Activated naive CD4-positive, alpha-beta T cell treated with anti-CD3 and anti-CD28 coated beads, Interleukin-2, amount 50 U/mL, for 72 hours (primary cell): ENCODE results near the gene GRSF1. TPM values are rescaled to one million over a fixed set of nuclear protein-coding genes. Genes with fewer than 3 reads are reported as not detected.
"Not testable (repeated sequence)": the region's sequence is repeated elsewhere in the genome, so short reads cannot be mapped to it uniquely, and the experiment has no call there.

Experiments
- ATAC-seq, 2 donors: fragments of 150-1000 bp; cut with Tn5 transposase; 2 replicates each; pipeline ENCODE4 v1.10.0; 2021; ENCODE audit warnings: mild to moderate bottlenecking in 2 of 2, moderate library complexity in 2 of 2
- DNase-seq, 2 donors: peaks; one replicate each; pipeline ENCODE4 v3.0.0; 2021 to 2022; ENCODE audit warnings: low spot score in 2 of 2
- H3K27ac Mint-ChIP-seq, 2 donors: one replicate each; pipeline ENCODE4 v1.8.0; 2022; ENCODE audit warnings: mild to moderate bottlenecking in 2 of 2, mixed read lengths in 2 of 2
- H3K36me3 Mint-ChIP-seq, 2 donors: one replicate each; pipeline ENCODE4 v1.8.0; 2022; ENCODE audit warnings: mixed read lengths in 2 of 2
- H3K9me3 Mint-ChIP-seq, 2 donors: one replicate each; pipeline ENCODE4 v1.8.0; 2022; ENCODE audit warnings: mixed read lengths in 2 of 2
- total RNA-seq, 2 donors: library from RNA; stranded (reverse); gene quantifications; one replicate each; pipeline ENCODE4 v1.2.3, GENCODE V29; 2022

GRSF1 gene
- total RNA-seq, 2 donors from 2014 or later: 85.9 to 91.0 TPM

DNA sequence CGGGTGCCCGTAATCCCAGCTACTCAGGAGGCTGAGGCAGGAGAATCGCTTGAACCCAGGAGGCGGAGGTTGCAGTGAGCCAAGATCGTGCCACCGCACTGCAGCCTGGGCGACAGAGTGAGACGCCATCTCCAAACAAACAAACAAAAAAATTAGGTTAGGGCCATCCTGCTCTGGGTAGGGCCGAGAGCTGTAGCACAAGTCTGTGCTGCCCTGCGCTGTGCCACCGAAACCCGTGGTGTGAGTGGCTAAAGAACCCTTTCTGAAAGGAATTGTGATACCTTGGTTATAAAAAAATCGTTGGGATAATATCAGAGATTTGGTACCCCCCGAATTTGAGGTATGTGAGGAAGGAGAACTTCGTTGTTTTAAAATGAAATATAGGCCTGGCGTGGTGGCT lies 941 bp upstream of the GRSF1 start:
- peaks cover 12 to 22% of the 10 kb centered on the region in 2 donors for H3K36me3 Mint-ChIP-seq
- not testable (repeated sequence) for H3K9me3 Mint-ChIP-seq, ATAC-seq, DNase-seq
- H3K27ac Mint-ChIP-seq: peak overlapping the region in 1 of 2 donors; percentile 94

DNA sequence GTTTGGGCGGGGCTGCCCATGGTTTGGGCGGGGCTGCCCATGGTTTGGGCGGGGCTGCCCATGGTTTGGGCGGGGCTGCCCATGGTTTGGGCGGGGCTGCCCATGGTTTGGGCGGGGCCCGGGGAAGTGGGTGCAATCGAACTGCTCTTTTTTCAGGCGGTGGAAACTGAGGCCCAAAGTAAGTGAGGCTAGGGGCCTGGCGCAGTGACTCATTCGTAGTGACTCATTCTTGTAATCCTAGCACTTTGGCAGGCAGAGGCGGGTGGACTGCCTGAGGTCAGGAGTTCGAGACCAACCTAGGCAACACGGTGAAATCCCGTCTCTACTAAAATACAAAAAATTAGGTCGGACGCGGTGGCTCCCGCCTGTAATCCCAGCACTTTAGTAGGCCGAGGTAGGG lies 447 bp upstream of the GRSF1 start:
- DNase-seq (peak; percentile 71 to 90), ATAC-seq (peak; percentile 39 to 53)
- not testable (repeated sequence) for H3K9me3 Mint-ChIP-seq
- Mint-ChIP-seq H3K27ac (peak overlapping the region in 1 of 2 donors; percentile 94), H3K36me3 (peaks cover 12 to 22% of the 10 kb centered on the region in 2 donors)

DNA sequence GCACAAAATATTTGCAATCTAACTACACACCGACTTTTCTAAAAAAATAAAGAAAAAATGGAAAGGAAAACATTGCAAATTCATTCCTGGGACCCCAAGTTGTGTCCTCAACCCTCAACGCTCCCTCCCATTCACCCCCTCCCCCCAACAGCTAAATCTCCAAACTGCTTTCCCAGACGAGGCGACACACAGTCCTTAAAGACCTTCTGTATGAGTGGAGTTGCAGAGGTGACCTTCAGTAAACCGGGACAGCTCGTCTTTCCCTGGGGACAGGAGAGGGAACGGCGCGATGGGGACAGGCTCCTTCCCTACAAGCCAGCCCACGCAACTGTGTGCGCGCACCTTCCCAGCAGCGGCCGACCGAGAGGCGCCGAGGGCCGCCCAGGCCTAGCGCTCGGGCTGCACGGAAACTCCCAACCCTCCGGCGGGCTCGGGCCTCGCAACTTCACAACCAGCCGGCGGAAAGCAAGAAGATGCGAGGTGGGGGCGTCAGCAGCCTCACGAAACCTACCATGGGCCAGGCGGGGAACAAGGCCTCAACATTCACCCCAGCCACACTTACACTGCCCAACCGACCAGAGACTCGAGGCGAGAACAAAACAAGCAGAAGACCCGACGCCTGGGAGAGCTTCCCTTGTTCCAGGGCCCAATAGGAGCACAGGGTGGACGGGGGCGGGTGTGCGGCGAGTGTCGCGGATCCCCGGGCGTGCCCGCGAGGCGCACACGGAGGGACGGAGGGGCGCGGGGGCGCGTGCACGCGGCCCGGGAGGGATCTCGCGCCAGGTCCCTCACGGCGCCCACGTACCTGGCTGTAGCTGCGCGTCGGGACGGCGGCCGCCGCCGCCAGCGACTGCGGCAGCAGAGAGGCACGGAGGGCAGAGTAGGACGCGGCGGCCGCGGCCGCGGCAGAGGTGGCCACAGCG lies 763 bp downstream of the GRSF1 start:
- Mint-ChIP-seq H3K27ac (peak overlapping the region; percentile 94 to 96), H3K36me3 (peaks cover 12 to 22% of the 10 kb centered on the region in 2 donors), H3K9me3 (no peaks in the 10 kb centered on the region)
- DNase-seq: peak; percentile 60 to 72
- ATAC-seq: peak; percentile 42 to 69

DNA sequence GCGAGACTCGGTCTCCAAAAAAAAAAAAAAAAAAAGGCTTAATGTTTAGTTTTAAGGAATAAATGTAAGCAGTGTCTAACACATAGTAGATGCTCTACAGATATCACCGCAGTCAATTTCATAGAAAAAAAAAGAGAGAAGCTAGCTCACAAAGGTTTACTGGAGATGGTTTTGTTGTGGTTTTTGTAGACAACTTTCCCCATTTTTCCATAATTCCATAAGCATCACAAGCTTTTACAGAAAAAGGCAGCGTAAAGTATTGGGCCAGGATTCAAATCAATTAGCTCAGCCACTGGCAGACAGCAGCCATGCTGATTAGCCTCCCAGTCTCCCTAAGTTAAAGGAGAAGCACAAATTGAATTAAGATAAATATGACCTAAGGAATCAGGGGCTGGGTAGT lies 1.5 kb downstream of the GRSF1 start:
- H3K27ac Mint-ChIP-seq: peak overlapping the region; percentile 94 to 96
- peaks cover 16 to 28% of the 10 kb centered on the region in 2 donors for H3K36me3 Mint-ChIP-seq
- H3K9me3 Mint-ChIP-seq: no peaks in the 10 kb centered on the region
- no peak for ATAC-seq
- DNase-seq: no peak

DNA sequence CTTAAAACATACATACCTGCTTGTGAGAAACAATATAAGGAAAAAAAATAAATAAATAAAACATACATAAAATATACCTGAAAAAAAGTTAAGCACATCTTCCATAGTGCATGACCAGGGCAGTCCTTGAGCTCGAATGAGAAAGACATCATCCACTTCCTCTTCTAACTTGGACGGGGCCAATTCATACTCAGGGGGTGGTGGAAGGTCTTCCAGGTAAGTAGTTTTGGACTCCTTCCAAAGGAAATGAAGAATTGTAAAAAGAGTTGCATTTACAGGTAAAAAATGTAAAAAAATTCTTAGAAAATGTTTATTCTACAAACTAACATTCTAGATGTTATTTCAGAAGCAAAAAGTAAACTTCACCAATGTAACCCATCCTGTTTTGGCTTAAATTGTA lies 3.6 kb downstream of the GRSF1 start:
- Mint-ChIP-seq H3K9me3 (no peaks in the 10 kb centered on the region), H3K36me3 (peaks cover 24 to 37% of the 10 kb centered on the region in 2 donors), H3K27ac (peak overlapping the region in 1 of 2 donors; percentile 76)
- DNase-seq: no peak
- ATAC-seq: no peak

DNA sequence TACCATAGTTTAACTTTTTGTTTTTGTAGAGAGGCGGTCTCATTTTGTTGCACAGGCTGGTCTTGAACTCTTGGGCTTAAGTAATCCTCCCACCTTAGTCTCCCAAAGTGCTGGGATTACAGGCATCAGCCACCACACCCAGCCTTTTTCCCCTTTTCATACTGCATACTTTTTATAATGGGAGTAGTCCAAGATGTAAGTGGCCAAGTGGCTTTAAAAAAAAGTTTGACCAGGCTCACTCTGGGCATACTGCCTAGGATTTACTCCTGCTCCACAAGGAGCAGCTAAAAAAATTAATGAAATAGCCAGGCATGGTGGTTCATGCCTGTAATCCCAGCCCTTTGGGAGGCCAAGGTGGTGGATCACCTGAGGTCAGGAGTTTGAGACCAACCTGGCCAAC lies 6.0 kb downstream of the GRSF1 start:
- Mint-ChIP-seq H3K27ac (no peak overlapping the region), H3K36me3 (peaks cover 27 to 40% of the 10 kb centered on the region in 2 donors), H3K9me3 (no peaks in the 10 kb centered on the region)
- ATAC-seq (no peak), DNase-seq (no peak)

DNA sequence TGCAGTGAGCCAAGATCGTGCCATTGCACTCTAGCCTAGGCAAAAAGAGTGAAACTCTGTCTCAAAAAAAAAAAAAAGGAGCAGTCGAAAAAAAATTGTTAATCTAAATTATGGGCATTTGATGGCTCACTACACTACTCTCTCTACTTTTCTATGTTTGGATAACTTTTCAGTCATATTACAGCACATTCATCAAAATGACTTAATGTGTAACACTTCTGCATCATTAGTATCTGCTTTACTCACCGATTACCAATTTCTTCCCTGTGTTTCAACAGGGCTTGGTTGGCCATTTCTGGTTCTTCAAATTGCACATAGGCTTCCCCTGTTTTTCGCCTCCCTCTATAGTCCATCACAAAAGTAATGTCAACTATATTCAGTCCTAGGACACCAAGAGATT lies 8.4 kb downstream of the GRSF1 start:
- Mint-ChIP-seq H3K27ac (no peak overlapping the region), H3K9me3 (no peaks in the 10 kb centered on the region), H3K36me3 (peaks cover 22 to 32% of the 10 kb centered on the region in 2 donors)
- no peak for DNase-seq
- peak in 1 of 2 donors; percentile 37 for ATAC-seq

DNA sequence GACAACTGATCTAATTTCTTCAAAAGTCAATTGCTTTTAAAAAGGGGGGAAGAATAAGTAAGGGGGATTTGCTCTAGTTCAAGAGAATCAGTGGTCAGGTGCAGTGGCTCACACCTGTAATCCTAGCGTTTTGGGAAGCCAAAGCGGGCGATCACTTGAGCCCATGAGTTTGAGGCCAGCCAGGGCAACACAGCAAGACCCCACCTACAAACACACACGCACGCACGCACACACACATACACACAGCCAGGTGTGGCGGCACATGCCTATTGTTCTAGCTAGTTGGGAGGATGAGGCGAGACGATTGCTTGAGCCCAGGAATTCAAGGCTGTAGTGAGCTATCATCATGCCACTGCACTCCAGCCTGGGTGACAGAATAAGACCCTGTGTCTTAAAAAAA lies 9.6 kb downstream of the GRSF1 start:
- H3K9me3 Mint-ChIP-seq: no peaks in the 10 kb centered on the region
- no peak for ATAC-seq
- no peak overlapping the region for H3K27ac Mint-ChIP-seq
- peaks cover 28 to 42% of the 10 kb centered on the region in 2 donors for H3K36me3 Mint-ChIP-seq
- no peak for DNase-seq

DNA sequence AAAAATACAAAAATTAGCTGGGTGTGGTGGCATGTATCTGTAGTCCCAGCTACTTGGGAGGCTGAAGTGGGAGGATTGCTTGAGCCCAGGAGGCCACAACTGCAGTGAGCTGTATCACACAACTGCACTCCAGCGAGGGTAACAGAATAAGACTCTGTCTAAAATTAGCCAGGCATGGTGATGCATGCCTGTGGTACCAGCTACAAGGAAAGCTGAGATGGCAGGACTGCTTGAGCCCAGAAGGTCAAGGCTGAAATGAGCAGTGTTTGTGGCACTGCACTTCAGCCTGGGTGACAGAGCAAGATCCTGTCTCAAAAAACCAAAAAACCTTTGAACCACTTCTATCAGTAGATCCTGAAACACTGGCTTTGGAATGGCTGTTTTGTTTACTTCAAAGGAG lies 10.2 kb downstream of the GRSF1 start:
- Mint-ChIP-seq H3K9me3 (no peaks in the 10 kb centered on the region), H3K27ac (no peak overlapping the region), H3K36me3 (peaks cover 33 to 48% of the 10 kb centered on the region in 2 donors)
- no peak for DNase-seq
- ATAC-seq: peak in 1 of 2 donors; percentile 50

DNA sequence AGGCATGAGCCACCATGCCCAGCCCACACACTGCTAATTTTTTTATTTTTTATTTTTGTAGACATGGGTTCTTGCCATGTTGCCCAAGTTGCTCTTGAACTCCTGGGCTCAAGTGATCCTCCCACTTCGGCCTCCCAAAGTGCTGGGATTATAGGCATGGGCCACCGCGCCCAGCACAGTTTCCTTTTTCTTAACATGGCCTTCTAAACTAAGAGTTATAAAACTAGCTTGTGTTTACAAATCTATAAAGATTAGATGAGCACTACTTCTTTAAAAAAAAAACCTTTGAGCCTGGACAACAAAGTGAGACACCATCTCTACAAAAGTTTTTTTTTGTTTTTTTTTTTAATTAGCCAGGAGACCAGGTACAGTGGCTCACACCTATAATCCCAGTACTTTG lies 10.7 kb downstream of the GRSF1 start:
- Mint-ChIP-seq H3K36me3 (peaks cover 34 to 48% of the 10 kb centered on the region in 2 donors), H3K9me3 (no peaks in the 10 kb centered on the region), H3K27ac (no peak overlapping the region)
- DNase-seq (no peak), ATAC-seq (no peak)

DNA sequence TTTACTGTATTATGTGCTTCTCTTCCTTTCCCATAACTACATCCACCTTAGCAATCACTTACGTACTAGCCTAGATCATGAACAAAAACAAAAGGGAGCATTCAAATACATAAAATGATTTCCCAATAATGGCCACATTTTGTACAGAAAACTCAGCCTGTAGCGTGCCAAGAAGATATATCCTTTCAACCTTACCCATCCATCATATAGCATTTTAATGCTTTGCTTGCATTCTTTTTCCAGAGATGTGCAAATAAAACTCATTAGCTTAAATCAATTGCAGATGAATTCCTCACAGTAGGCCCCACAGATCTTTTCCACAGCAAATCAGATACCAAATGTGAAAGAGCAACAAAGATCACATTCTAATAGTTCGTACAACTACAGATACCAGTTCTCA lies 20.8 kb downstream of the GRSF1 start:
- H3K9me3 Mint-ChIP-seq: no peaks in the 10 kb centered on the region
- DNase-seq (no peak), ATAC-seq (no peak)
- H3K36me3 Mint-ChIP-seq: peaks cover 13 to 27% of the 10 kb centered on the region in 2 donors
- peak overlapping the region in 1 of 2 donors; percentile 7 for H3K27ac Mint-ChIP-seq

DNA sequence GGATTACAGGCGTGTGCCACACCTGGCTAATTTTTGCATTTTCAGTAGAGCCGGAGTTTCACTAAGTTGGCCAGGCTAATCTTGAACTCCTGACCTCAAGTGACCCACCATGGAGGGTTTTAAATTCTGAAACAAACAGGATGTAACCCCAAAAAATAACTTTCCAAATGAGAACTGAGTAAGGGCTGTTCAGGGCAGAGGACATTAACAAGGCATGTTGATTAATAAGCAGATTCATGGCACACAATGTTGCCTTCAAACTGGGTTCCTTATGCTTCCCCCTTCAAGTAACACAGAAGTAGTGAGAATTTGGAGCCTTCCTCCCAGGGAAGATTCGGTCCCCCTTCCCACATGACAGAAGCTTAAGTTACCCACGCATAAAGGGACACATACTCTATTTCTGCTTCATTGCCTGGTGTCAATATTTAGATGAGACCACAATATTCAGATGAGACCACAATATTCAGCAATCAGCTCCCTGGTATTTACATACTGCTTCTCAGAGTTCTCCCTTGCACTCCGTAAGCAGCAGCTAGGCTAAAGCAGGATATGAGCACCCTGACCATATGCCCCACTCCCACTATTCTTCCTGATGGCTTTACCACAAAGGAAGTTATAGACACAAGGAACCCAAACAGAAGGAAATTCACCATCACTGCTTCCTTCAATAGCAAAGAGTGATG lies 21.4 kb downstream of the GRSF1 start:
- DNase-seq: no peak
- Mint-ChIP-seq H3K9me3 (no peaks in the 10 kb centered on the region), H3K27ac (peak overlapping the region; percentile 64 to 77), H3K36me3 (peaks cover 13 to 27% of the 10 kb centered on the region in 2 donors)
- ATAC-seq: peak in 1 of 2 donors; percentile 60

DNA sequence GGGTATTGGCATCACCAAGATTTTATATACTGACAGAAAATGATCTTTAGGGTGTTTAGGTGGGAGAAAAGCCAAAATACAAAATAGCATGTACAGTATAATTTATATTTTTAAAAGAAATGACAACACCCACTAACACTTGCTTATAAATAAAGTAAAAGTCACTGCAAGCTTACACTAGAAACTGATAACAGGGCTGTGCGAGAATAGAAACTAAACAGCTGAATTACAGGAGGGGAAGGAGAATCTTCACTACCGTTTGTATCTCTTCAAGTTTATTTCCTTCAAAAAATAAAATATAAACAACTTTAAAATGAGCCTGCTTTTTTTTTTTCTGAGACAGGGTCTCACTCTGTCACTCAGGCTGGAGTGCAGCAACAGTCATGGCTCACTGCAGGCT lies 22.8 kb downstream of the GRSF1 start:
- Mint-ChIP-seq H3K9me3 (no peaks in the 10 kb centered on the region), H3K36me3 (peaks cover 8 to 27% of the 10 kb centered on the region in 2 donors), H3K27ac (peak overlapping the region in 1 of 2 donors; percentile 64)
- DNase-seq (no peak), ATAC-seq (no peak)

DNA sequence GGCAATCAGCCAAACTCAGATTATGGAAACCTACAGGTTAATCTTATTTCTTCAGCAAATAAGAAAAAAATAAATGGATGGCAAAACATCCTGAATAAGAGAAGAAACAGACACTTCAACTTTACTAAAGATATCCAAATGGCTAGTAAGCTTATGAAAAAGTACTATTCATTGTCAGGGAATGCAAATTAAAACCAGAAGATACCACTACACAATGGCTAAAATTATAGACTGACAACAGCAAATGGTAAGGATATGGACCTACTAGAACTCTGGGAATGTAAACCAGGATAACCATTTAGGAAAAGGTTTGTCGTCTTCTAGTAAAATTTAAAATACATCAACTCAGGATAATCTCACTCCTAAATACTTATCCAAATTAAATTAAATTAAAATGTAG lies 24.3 kb downstream of the GRSF1 start:
- Mint-ChIP-seq H3K27ac (no peak overlapping the region), H3K9me3 (no peaks in the 10 kb centered on the region), H3K36me3 (peaks cover 7 to 25% of the 10 kb centered on the region in 2 donors)
- ATAC-seq (no peak), DNase-seq (no peak)

DNA sequence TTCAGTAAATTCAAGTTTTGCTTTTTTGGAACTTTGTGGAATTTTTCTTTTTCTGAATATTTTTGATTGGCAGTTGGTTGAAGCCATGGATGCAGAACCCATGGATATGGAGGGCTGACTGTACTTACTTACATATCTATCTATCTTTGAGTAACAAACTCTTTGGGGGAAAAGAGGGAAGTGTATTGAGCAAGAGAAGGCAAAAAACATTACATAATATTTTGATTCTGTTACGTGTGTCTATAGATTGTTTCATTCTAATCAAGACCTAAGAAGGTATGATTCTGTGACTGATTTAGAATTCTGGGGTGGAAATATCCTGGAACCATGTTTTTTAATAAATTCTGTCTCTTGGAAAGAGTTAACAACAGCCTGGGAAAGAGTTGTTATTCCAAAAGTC lies 31.5 kb downstream of the GRSF1 start:
- ATAC-seq (no peak), DNase-seq (no peak)
- Mint-ChIP-seq H3K9me3 (no peaks in the 10 kb centered on the region), H3K27ac (no peak overlapping the region), H3K36me3 (no peaks in the 10 kb centered on the region)

DNA sequence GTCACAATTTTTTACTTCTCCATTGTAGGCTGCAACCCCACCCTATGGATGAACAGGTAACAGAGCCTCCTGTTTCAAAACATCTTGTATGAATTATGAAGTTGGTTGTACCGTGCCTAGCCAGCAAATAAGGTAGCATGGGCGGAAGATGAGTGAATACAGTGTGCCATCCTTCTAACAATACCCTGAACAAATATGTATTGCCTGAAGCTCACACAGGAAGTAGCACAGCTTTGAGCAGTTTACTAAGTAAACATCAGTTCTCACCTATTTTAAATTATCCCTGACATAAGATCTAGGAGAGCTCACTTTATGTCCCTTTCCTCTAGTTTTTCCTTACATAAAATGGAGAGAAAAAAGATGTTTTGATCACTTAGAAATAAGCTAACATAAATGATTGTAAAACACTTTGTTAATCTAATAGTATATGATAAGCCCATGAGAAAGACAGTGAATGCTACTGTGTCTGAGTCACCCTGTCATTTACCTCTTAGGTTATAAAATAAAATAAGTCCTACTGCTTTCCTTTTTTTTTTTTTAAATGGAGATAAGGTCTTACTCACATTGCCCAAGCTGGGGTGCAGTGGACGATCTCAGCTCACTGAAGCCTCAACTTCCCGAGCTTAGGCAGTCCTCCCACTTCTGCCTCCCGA lies 36.6 kb downstream of the GRSF1 start:
- no peaks in the 10 kb centered on the region for H3K9me3 Mint-ChIP-seq
- no peak overlapping the region for H3K27ac Mint-ChIP-seq
- ATAC-seq (no peak), DNase-seq (no peak)
- no peaks in the 10 kb centered on the region for H3K36me3 Mint-ChIP-seq

DNA sequence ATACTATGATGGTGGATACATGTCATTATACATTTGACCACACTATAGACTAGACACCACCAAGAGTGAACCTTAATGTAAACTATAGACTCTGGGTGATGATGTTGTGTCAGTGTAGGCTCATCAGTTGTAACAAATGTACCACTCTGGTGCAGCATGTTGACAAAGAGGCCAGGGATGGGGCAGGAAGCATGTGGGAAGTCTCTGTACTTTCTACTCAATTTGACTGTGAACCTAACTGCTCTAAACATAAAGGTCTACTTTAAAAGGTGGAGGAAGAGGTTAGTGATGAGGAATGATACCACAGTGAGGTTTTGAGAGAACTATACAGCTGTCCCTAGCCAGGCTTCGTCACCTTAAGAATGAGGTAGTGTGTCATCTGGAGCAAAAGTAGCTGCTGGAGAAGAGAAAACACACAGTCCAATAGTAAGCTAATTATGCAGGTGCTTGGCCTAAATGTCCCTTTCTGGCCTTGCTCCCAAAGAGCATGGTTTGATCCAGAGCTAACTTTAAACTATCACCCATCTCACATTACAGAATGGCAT lies 38.4 kb downstream of the GRSF1 start:
- H3K27ac Mint-ChIP-seq: peak overlapping the region in 1 of 2 donors; percentile 40
- ATAC-seq (peak; percentile 95 to 99), DNase-seq (peak in 1 of 2 donors; percentile 20)
- peaks cover 4 to 7% of the 10 kb centered on the region in 2 donors for H3K36me3 Mint-ChIP-seq
- H3K9me3 Mint-ChIP-seq: no peaks in the 10 kb centered on the region
